GM21576 (cell line): ENCODE measurements around the gene CASQ1.
A peak's percentile ranks its signal among the peaks of the same experiment; 100 is the strongest.

Experiments used
- ATAC-seq: cut with Tn5 transposase; IDR thresholded peaks from one replicate; pipeline ENCODE4 v1.9.1; 2021; ENCODE audit warnings: mild to moderate bottlenecking, moderate library complexity; ENCODE audit not compliant: unreplicated experiment

CASQ1 gene

GRCh38 chr1:160204526-160205241 lies 14.3 kb downstream of the CASQ1 start:
- peak; percentile 61 for ATAC-seq

- peak; percentile 45 for ATAC-seq
These were observed 15.1 kb downstream of the CASQ1 start, which contains the start of gene PEA15 for GRCh38 chr1:160205242-160206035. TSS of gene PEA15 (plus strand) at chr1:160205384. CDS start at chr1:160211545, 6,161 bp downstream.

GRCh38 chr1:160206036-160206389 lies 15.6 kb downstream of the CASQ1 start:
- ATAC-seq, result peak; percentile 40

DNA sequence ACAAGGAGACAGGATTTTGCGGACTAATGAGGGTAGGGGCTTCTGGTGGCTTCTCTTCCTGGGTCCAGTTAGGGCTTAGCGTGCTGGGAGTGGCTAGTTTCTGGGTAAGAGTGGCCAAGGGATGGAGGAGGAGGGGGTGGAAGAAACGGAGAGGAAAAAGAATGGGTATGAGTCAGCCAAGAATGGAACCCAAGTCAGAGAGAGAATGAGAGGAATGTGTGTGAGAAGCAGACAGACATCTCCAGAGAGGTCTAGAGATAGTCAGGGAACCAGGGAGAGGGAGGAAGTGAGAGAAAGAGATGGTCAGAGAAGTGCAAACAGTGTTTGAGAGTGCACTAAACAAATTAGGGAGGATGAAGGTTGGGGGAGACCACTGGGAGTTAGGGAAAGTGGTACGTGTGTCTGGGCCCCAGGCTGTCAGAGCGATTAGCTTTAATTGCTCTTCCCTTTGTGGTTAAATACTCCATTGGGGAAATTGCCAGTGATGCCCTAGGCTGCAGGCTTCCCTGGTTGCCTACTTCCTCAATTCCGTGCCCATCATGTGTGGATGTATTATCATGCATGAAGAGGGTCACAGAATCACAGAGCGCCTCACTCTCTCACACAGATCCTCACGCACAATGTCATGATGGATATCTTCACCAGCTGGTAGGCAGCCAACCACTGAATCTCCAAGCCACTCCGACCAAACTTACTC lies 16.2 kb downstream of the CASQ1 start:
- ATAC-seq, result no peak

GRCh38 chr1:160207118-160207650 lies 16.8 kb downstream of the CASQ1 start:
- no peak for ATAC-seq

- ATAC-seq, result no peak
These were observed 17.6 kb downstream of the CASQ1 start for GRCh38 chr1:160207771-160208556.

- ATAC-seq, result no peak
These were observed 18.4 kb downstream of the CASQ1 start for GRCh38 chr1:160208557-160209320.

- no peak for ATAC-seq
These were observed 19.1 kb downstream of the CASQ1 start for GRCh38 chr1:160209321-160210046.

DNA sequence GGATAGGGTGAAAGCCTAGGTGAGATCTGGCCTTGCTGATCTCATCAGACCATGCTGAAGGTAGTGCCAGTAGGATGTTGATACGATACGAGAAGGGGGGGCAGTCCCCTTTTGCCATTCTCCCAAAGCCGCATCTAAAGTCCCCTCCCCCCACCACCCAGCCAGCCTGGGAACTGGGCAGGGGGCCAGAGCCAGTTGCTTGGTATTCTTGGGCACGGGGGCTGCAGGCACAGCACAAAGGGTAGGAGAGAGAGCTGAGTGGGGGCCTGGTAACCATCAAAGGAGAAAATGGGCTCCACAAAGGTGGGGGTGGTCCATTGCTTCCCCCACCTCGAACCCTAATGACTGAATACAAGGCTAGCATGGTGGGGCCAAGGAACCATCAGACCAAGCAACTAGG lies 20.2 kb downstream of the CASQ1 start:
- no peak for ATAC-seq

GRCh38 chr1:160211046-160211790 lies 20.8 kb downstream of the CASQ1 start:
- no peak for ATAC-seq

DNA sequence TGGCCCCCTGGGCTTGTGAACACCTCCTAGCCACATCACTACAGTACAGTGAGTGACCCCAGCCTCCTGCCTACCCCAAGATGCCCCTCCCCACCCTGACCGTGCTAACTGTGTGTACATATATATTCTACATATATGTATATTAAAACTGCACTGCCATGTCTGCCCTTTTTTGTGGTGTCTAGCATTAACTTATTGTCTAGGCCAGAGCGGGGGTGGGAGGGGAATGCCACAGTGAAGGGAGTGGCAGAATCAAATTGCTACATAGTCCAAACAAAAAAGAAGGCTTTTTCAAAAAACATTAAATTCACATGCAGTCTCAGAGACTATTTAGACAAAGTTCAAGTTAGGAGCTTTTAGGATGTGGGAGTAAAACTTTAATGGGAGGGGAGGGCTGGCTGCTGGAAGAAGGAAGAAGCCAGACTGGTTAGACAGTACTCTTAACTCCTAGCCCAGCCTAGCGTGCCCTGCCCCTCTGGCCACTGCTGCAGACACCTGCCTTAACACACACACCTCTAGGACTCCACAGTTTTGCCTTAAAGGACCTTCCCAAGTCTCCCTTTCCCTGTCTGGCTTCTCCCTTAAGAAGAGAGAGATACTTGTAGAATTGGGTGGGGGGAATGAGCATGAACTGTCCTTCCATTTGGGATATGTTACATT lies 24.2 kb downstream of the CASQ1 start:
- ATAC-seq, result no peak

DNA sequence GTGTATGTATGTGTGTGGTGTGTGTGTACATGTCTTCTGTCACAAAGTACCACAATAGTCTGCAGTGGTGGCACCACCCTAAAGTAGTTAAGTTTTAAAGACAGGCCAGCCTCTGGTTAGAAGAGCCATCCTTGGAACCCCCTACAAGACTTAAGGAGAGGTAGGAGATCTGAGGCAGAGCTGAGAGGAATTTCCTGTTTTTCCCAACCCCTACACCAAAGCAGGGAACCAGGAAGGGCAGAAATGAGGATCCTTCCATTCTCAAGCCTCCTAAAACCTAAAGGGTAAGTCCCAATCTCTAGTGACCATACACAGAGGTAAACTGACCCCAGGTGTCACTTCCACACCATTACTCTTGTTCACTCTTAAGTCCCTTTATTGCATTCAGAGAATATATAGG lies 25.9 kb downstream of the CASQ1 start:
- ATAC-seq, result no peak

DNA sequence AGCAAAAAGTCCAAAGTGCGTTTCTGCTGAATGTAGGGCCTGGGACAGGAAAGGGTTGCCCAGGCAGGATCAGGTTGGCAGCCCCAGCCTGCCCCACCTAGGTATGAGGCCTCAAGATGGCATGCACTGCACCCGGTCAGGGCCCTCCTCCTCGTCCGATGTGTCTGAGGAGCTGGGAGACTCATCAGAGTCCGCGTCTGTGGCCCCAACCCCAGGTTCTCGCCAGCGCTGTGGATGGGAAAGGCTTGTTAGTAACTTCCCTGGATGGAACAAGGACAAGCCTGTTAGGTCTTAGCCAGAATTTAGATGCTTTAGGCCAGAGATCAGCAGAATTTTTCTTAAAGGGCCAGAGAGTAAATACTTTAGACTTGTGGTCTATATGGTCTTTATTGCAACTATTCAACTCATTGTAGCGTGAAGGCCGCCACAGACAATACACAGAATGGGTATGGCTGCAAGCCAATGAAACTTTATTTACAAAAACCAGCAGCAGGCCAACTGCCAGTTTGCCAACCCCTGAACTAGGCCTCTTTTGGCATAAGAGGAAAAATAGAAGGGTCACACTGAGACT lies 27.2 kb downstream of the CASQ1 start:
- no peak for ATAC-seq

DNA sequence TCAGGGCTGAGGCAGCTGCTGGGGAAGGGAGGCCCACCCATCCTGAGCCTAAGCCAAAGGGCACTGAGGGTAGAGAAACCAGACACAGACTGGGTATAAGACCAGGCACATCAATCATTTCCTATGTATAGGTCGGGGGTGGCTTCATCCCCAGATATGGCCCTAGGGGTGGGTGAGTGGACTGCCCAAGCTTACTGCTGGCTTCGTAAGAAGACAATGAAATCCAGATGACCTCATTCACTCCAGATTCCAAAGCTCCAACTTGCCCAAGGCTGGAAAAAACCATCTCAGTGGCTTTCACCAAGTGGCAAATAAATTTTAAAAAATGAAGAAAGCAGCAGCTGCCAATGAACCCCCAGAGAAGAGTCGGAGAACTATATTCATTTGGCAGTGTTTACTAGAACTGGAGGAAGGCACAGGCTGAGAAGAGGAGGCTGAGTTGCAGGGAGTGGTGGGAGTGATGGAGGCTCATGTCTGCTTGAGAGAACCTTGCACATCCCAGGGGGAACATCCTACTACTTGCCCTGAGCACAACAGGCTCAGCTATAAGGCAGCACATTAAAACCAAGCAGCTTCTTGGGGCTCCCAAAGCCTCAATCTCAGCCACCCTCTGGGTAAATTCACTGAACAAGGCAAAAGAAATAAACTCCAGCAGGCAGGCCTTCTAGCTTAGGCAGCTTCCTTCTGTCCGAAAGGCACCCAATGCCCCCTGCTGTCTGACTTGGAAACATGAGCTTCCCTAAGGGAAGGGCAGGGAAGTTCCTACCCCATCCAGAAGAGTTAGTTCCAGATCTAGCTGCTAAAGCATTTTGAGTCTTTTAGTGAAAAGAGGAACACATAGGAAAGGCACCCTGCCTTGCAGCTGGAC lies 28.9 kb downstream of the CASQ1 start:
- ATAC-seq, result no peak

- ATAC-seq, result no peak
These were observed 29.9 kb downstream of the CASQ1 start for GRCh38 chr1:160220301-160220700.

- no peak for ATAC-seq
These were observed 30.7 kb downstream of the CASQ1 start for GRCh38 chr1:160221089-160221488.

GRCh38 chr1:160222546-160222945 lies 32.2 kb downstream of the CASQ1 start:
- no peak for ATAC-seq
